Natural killer cell (primary cell): ENCODE data around the gene FAM216A. TPM values are rescaled to one million over a fixed set of nuclear protein-coding genes. Genes with fewer than 3 reads are reported as not detected.
"Not testable (repeated sequence)": the region's sequence is repeated elsewhere in the genome, so short reads cannot be mapped to it uniquely, and the experiment has no call there.

ENCODE experiments used
- ATAC-seq, 3 donors: fragments of 150-1000 bp in 2 of 3; fragments of 200-7000 bp in 1 of 3; cut with Tn5 transposase; 1 replicate in 1 of 3; 2 replicates in 2 of 3; pipeline ENCODE4 v1.10.0; 2021; ENCODE audit warnings: mild to moderate bottlenecking in 2 of 3, moderate library complexity in 2 of 3
- DNase-seq, 2 donors: peaks; one replicate each; pipeline versions ENCODE4 v3.0.0 to v3.0.0-alpha.2; 2013 to 2021; ENCODE audit warnings: mixed read lengths in 1 of 2
- H3K27ac ChIP-seq: one replicate; pipeline ENCODE4 v1.5.1; 2013; ENCODE audit warnings: mild to moderate bottlenecking, low read length
- H3K27me3 ChIP-seq: one replicate; pipeline ENCODE4 v1.6.1; 2013; ENCODE audit warnings: low read length; ENCODE audit not compliant: control insufficient read depth, insufficient read depth
- H3K36me3 ChIP-seq: one replicate; pipeline ENCODE4 v1.6.1; 2013; ENCODE audit warnings: low read length; ENCODE audit not compliant: control insufficient read depth, insufficient read depth
- H3K4me1 ChIP-seq: one replicate; pipeline ENCODE4 v1.6.1; 2013; ENCODE audit warnings: low read length; ENCODE audit not compliant: control insufficient read depth, insufficient read depth
- H3K4me3 ChIP-seq: one replicate; pipeline ENCODE4 v1.5.1; 2013; ENCODE audit warnings: low read length
- H3K9me3 ChIP-seq: one replicate; pipeline ENCODE4 v1.6.1; 2013; ENCODE audit warnings: low read length; ENCODE audit not compliant: control insufficient read depth, insufficient read depth
- H3K27ac Mint-ChIP-seq, 2 donors: one replicate each; pipeline ENCODE4 v1.8.0; 2022; ENCODE audit warnings: mild to moderate bottlenecking in 2 of 2, mixed read lengths in 2 of 2, moderate library complexity in 1 of 2
- H3K27me3 Mint-ChIP-seq, 2 donors: one replicate each; pipeline ENCODE4 v1.8.0; 2022; ENCODE audit warnings: low read depth in 2 of 2, mixed read lengths in 2 of 2
- H3K36me3 Mint-ChIP-seq: one replicate; pipeline ENCODE4 v1.8.0; 2022; ENCODE audit warnings: mixed read lengths
- H3K4me1 Mint-ChIP-seq, 2 donors: one replicate each; pipeline ENCODE4 v1.8.0; 2022; ENCODE audit warnings: mixed read lengths in 2 of 2
- H3K4me3 Mint-ChIP-seq: one replicate; pipeline ENCODE4 v1.8.0; 2022; ENCODE audit warnings: mild to moderate bottlenecking, moderate library complexity, mixed read lengths
- H3K9me3 Mint-ChIP-seq, 2 donors: one replicate each; pipeline ENCODE4 v1.8.0; 2022; ENCODE audit warnings: mixed read lengths in 2 of 2
- WGBS: methylation state at CpG from one replicate; pipeline ENCODE4 v1.1.7; 2013; ENCODE audit warnings: missing lambda C conversion rate; ENCODE audit not compliant: insufficient coverage; 5-methylcytosine and 5-hydroxymethylcytosine counted together
- intact Hi-C: fragments of 100-400 bp; cut with micrococcal nuclease; formaldehyde crosslinking; loops from one replicate; pipeline ENCODE4 v1.14.2; 2022
- total RNA-seq, 4 donors: library from RNA; stranded (reverse); fragments of 120-200 nt in 1 of 4; gene quantifications; one replicate each; pipeline versions ENCODE4 v1.2.3 to v1.2.4, GENCODE V29; 2013 to 2022
- TF ChIP-seq, protein P1 (sequence below): fragments of 200-600 bp; IDR thresholded peaks from one replicate; pipeline ENCODE4 v1.8.0; 2022; ENCODE audit warnings: antibody characterized with exemption

Gene FAM216A
- total RNA-seq, 3 donors from 2014 or later (not counting 1 experiment from before 2014, with no cell fraction given), result 3.1 to 4.7 (median 3.8) TPM

GRCh38 chr12:110508071-110508586 lies 39.5 kb downstream of the FAM216A start:
- TF ChIP-seq, protein P1, sequence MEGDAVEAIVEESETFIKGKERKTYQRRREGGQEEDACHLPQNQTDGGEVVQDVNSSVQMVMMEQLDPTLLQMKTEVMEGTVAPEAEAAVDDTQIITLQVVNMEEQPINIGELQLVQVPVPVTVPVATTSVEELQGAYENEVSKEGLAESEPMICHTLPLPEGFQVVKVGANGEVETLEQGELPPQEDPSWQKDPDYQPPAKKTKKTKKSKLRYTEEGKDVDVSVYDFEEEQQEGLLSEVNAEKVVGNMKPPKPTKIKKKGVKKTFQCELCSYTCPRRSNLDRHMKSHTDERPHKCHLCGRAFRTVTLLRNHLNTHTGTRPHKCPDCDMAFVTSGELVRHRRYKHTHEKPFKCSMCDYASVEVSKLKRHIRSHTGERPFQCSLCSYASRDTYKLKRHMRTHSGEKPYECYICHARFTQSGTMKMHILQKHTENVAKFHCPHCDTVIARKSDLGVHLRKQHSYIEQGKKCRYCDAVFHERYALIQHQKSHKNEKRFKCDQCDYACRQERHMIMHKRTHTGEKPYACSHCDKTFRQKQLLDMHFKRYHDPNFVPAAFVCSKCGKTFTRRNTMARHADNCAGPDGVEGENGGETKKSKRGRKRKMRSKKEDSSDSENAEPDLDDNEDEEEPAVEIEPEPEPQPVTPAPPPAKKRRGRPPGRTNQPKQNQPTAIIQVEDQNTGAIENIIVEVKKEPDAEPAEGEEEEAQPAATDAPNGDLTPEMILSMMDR, result no peak
- Mint-ChIP-seq H3K9me3 (no peaks in the 10 kb centered on the region), H3K27ac (no peak overlapping the region), H3K4me3 (no peak overlapping the region), H3K4me1 (no peaks in the 10 kb centered on the region), H3K27me3 (no peaks in the 10 kb centered on the region), H3K36me3 (no peaks in the 10 kb centered on the region)
- no peaks in the 10 kb centered on the region for H3K36me3 ChIP-seq
- no peak overlapping the region for H3K4me3 ChIP-seq
- no peaks in the 10 kb centered on the region for H3K4me1 ChIP-seq
- DNase-seq, result no peak
- WGBS, result no CpG with 5 or more reads among the region's 4 CpGs
- intact Hi-C loops, result no loop called here
- no peak for ATAC-seq
- no peaks in the 10 kb centered on the region for H3K9me3 ChIP-seq
- H3K27ac ChIP-seq, result no peak overlapping the region
- no peaks in the 10 kb centered on the region for H3K27me3 ChIP-seq

GRCh38 chr12:110513842-110514241 lies 45.2 kb downstream of the FAM216A start:
- no peak for ATAC-seq
- no peak for DNase-seq
- Histone ChIP-seq H3K9me3 (no peaks in the 10 kb centered on the region), H3K4me3 (no peak overlapping the region), H3K36me3 (no peaks in the 10 kb centered on the region), H3K27ac (no peak overlapping the region), H3K4me1 (no peaks in the 10 kb centered on the region), H3K27me3 (no peaks in the 10 kb centered on the region)
- Mint-ChIP-seq H3K9me3 (no peaks in the 10 kb centered on the region), H3K27me3 (no peaks in the 10 kb centered on the region), H3K4me3 (no peak overlapping the region), H3K27ac (no peak overlapping the region), H3K36me3 (no peaks in the 10 kb centered on the region), H3K4me1 (no peaks in the 10 kb centered on the region)
- TF ChIP-seq, protein P1, result no peak
- intact Hi-C loops, result loop anchor here (5.0 kb wide), 1 partner anchor 373 kb away; no protein-coding TSS in a partner anchor
- 77% methylated on average over 4 of the region's 6 CpGs for WGBS

DNA sequence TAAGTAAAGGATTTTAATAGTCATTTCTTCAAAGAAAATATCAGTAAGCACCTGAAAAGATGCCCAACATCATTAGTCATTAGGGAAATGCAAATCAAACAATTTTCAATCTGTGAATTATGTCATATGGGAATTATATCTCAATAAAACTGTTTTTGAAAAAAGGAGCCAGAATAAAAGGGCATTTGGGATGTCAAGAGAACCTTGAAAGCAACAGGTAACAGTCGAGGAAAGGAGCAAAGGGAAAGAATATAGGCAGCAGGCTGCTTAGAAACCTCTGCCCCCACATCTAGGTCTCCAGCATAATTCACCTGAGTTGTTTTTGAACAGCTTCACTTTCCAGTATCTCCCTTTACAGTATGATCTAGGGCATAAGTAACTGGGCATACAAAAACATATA lies 45.7 kb downstream of the FAM216A start:
- H3K27me3 Mint-ChIP-seq, result no peaks in the 10 kb centered on the region
- ATAC-seq, result no peak
- no peak overlapping the region for H3K27ac ChIP-seq
- no peaks in the 10 kb centered on the region for H3K4me1 ChIP-seq
- no peaks in the 10 kb centered on the region for H3K36me3 ChIP-seq
- no peak overlapping the region for H3K4me3 ChIP-seq
- TF ChIP-seq, protein P1, result no peak
- no peaks in the 10 kb centered on the region for H3K9me3 ChIP-seq
- no peaks in the 10 kb centered on the region for H3K27me3 ChIP-seq
- no peak for DNase-seq
- H3K27ac Mint-ChIP-seq, result no peak overlapping the region
- no peaks in the 10 kb centered on the region for H3K36me3 Mint-ChIP-seq
- intact Hi-C loops, result loop anchor here (5.0 kb wide), 1 partner anchor 373 kb away; no protein-coding TSS in a partner anchor
- H3K4me1 Mint-ChIP-seq, result no peaks in the 10 kb centered on the region
- no peaks in the 10 kb centered on the region for H3K9me3 Mint-ChIP-seq
- WGBS, result 60% methylated on average over 1 of the region's 1 CpG
- no peak overlapping the region for H3K4me3 Mint-ChIP-seq

DNA sequence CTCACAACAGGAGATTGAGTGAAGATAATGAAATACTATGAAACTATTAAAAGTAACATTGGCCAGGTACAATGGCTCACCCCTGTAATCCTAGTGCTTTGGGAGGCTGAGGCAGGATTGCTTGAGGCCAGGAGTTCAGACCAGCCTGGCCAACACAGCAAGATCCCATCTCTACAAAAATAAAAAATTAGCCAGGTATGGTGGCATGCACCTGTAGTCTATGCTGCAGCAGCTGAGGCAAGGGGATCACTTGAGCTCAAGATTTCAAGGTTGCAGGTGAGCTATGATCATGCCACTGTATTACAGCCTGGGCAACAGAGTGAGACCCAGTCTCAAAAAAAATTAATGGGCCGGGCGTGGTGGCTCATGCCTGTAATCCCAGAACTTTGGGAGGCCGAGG lies 48.4 kb downstream of the FAM216A start:
- Histone ChIP-seq H3K36me3 (no peaks in the 10 kb centered on the region), H3K27me3 (no peaks in the 10 kb centered on the region), H3K4me3 (no peak overlapping the region), H3K4me1 (no peaks in the 10 kb centered on the region), H3K9me3 (no peaks in the 10 kb centered on the region), H3K27ac (no peak overlapping the region)
- TF ChIP-seq, protein P1, result no peak
- no peaks in the 10 kb centered on the region for H3K9me3 Mint-ChIP-seq
- H3K27ac Mint-ChIP-seq, result no peak overlapping the region
- H3K4me3 Mint-ChIP-seq, result no peak overlapping the region
- WGBS, result 94% methylated on average over 3 of the region's 3 CpGs
- H3K36me3 Mint-ChIP-seq, result no peaks in the 10 kb centered on the region
- no peaks in the 10 kb centered on the region for H3K4me1 Mint-ChIP-seq
- intact Hi-C loops, result no loop called here
- DNase-seq (no peak), ATAC-seq (no peak)
- no peaks in the 10 kb centered on the region for H3K27me3 Mint-ChIP-seq

- H3K27ac ChIP-seq, H3K36me3 ChIP-seq, H3K36me3 Mint-ChIP-seq, H3K27me3 ChIP-seq, H3K4me3 Mint-ChIP-seq, H3K27me3 Mint-ChIP-seq, H3K27ac Mint-ChIP-seq, H3K4me3 ChIP-seq, H3K9me3 ChIP-seq, intact Hi-C loops, H3K9me3 Mint-ChIP-seq, DNase-seq, H3K4me1 Mint-ChIP-seq, H3K4me1 ChIP-seq, ATAC-seq: not testable (repeated sequence)
- WGBS, result 93% methylated on average over 8 of the region's 8 CpGs
Observed at GRCh38 chr12:110518014-110518413, 49.4 kb downstream of the FAM216A start.
